Neural progenitor cell (in vitro differentiated cells): ENCODE results near the gene TAS2R7. TPM values are rescaled to one million over a fixed set of nuclear protein-coding genes. Genes with fewer than 3 reads are reported as not detected.
"Not testable (repeated sequence)": the region's sequence is repeated elsewhere in the genome, so short reads cannot be mapped to it uniquely, and the experiment has no call there.

ENCODE experiments used
- DNase-seq: peaks from one replicate; pipeline ENCODE4 v3.0.0-alpha.2; 2016; ENCODE audit warnings: low spot score
- H2AFZ ChIP-seq: fragments of 200-600 bp; sonication (generic); replicated peaks from 2 replicates; pipeline ENCODE4 v1.6.1; 2016; ENCODE audit warnings: antibody characterized with exemption
- H3F3A ChIP-seq: fragments of 200-600 bp; sonication (generic); 2 replicates; pipeline ENCODE4 v1.6.1; 2016; ENCODE audit warnings: antibody characterized with exemption, low read depth
- H3K27ac ChIP-seq: fragments of 200-600 bp; sonication (generic); 2 replicates; pipeline ENCODE4 v1.5.1; 2016; ENCODE audit warnings: mild to moderate bottlenecking
- H3K27me3 ChIP-seq: fragments of 200-600 bp; sonication (generic); 2 replicates; pipeline ENCODE4 v1.6.1; 2016; ENCODE audit warnings: mild to moderate bottlenecking, moderate library complexity
- H3K36me3 ChIP-seq: fragments of 200-600 bp; sonication (generic); 2 replicates; pipeline ENCODE4 v1.5.1; 2016
- H3K4me1 ChIP-seq: fragments of 200-600 bp; sonication (generic); 2 replicates; pipeline ENCODE4 v1.6.1; 2016; ENCODE audit warnings: mixed run types
- H3K4me2 ChIP-seq: fragments of 200-600 bp; sonication (generic); 2 replicates; pipeline ENCODE4 v1.6.1; 2016
- H3K4me3 ChIP-seq: fragments of 200-600 bp; sonication (generic); 2 replicates; pipeline ENCODE4 v1.5.1; 2016
- H3K79me2 ChIP-seq: fragments of 200-600 bp; sonication (generic); 2 replicates; pipeline ENCODE4 v1.6.1; 2016; ENCODE audit warnings: low read depth
- H3K9ac ChIP-seq: fragments of 200-600 bp; sonication (generic); 2 replicates; pipeline ENCODE4 v1.6.1; 2016
- H3K9me3 ChIP-seq: fragments of 200-600 bp; sonication (generic); 2 replicates; pipeline ENCODE4 v1.5.1; 2016; ENCODE audit warnings: low read depth
- H4K20me1 ChIP-seq: fragments of 200-600 bp; sonication (generic); 2 replicates; pipeline ENCODE4 v1.6.1; 2016; ENCODE audit warnings: low read depth
- H3K27ac Mint-ChIP-seq: 3 replicates; pipeline ENCODE4 v1.8.0; 2021; ENCODE audit warnings: mixed read lengths
- H3K27me3 Mint-ChIP-seq: 2 replicates; pipeline ENCODE4 v1.8.0; 2022; ENCODE audit warnings: low read depth, mild to moderate bottlenecking, inconsistent platforms, moderate library complexity, mixed read lengths; ENCODE audit not compliant: insufficient read depth
- H3K36me3 Mint-ChIP-seq: 3 replicates; pipeline ENCODE4 v1.8.0; 2021; ENCODE audit warnings: mixed read lengths
- H3K4me1 Mint-ChIP-seq: 3 replicates; pipeline ENCODE4 v1.8.0; 2021; ENCODE audit warnings: mixed read lengths
- H3K4me3 Mint-ChIP-seq: 3 replicates; pipeline ENCODE4 v1.8.0; 2021; ENCODE audit warnings: mild to moderate bottlenecking, moderate library complexity, mixed read lengths
- H3K9me3 Mint-ChIP-seq: 3 replicates; pipeline ENCODE4 v1.8.0; 2020; ENCODE audit warnings: mixed read lengths
- EZH2 ChIP-seq: fragments of 200-600 bp; sonication (generic); IDR thresholded peaks from 2 replicates; pipeline ENCODE4 v1.6.1; 2017; ENCODE audit warnings: antibody characterized with exemption, mild to moderate bottlenecking, moderate library complexity
- EZH2phosphoT487 ChIP-seq: fragments of 200-600 bp; sonication (generic); IDR thresholded peaks from 2 replicates; pipeline ENCODE4 v1.6.1; 2017; ENCODE audit warnings: antibody characterized with exemption
- total RNA-seq: library from RNA; depleted of rRNA; stranded (reverse); fragments of >200 nt; gene quantifications from 2 replicates; pipeline ENCODE4 v1.2.3, GENCODE V29; 2015; ENCODE audit warnings: low replicate concordance
- TF ChIP-seq, protein P1 (sequence below): fragments of 200-600 bp; sonication (generic); IDR thresholded peaks from 2 replicates; pipeline ENCODE4 v1.5.1; 2017; ENCODE audit warnings: antibody characterized with exemption, mild to moderate bottlenecking

The TAS2R7 gene
- total RNA-seq, 1 donor from 2014 or later = not detected

DNA sequence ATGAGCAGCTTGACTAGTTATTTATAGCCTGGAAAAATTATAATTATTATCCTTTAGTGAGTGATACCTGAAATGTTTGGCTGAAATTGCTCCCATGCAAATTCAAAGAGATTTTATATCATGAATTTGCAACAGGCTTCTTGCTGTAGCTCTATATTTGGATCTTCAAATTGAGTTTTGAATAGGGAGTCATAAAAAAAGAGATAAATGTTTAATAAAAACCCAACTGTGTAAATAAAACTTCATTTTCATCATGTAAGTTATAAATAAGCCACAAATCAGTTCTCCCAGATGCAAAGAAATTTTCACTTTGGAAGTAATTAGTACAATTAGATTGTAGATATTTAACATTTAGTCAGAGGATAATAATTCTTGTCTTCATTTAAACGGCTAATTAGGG lies 4.8 kb upstream of the TAS2R7 start, which contains the start of gene TAS2R8:
Gene TAS2R8 (minus strand): TSS at position 101 of the 400 bp plus-strand sequence. CDS start 306 bp downstream, outside the sequence.
- Mint-ChIP-seq H3K27ac (no peak within 1 kb of the TSS), H3K9me3 (no peaks in the 10 kb centered on the region), H3K4me3 (no peak within 1 kb of the TSS), H3K36me3 (no peaks in the 10 kb centered on the region), H3K27me3 (no peaks in the 10 kb centered on the region), H3K4me1 (peaks cover 3% of the 10 kb centered on the region)
- no peak for DNase-seq
- no peaks in the 10 kb centered on the region for H3K36me3 ChIP-seq
- no peak within 1 kb of the TSS for H2AFZ ChIP-seq
- H3K27me3 ChIP-seq = no peaks in the 10 kb centered on the region
- H3K9ac ChIP-seq = no peak within 1 kb of the TSS
- TF ChIP-seq EZH2 (no peak), EZH2phosphoT487 (no peak)
- TF ChIP-seq, protein P1, sequence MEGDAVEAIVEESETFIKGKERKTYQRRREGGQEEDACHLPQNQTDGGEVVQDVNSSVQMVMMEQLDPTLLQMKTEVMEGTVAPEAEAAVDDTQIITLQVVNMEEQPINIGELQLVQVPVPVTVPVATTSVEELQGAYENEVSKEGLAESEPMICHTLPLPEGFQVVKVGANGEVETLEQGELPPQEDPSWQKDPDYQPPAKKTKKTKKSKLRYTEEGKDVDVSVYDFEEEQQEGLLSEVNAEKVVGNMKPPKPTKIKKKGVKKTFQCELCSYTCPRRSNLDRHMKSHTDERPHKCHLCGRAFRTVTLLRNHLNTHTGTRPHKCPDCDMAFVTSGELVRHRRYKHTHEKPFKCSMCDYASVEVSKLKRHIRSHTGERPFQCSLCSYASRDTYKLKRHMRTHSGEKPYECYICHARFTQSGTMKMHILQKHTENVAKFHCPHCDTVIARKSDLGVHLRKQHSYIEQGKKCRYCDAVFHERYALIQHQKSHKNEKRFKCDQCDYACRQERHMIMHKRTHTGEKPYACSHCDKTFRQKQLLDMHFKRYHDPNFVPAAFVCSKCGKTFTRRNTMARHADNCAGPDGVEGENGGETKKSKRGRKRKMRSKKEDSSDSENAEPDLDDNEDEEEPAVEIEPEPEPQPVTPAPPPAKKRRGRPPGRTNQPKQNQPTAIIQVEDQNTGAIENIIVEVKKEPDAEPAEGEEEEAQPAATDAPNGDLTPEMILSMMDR = no peak
- peaks cover 16% of the 10 kb centered on the region for H3K4me1 ChIP-seq
- no peaks in the 10 kb centered on the region for H4K20me1 ChIP-seq
- no peaks in the 10 kb centered on the region for H3K79me2 ChIP-seq
- H3K4me3 ChIP-seq = no peak within 1 kb of the TSS
- H3K4me2 ChIP-seq = no peak within 1 kb of the TSS
- peaks cover 8% of the 10 kb centered on the region for H3F3A ChIP-seq
- no peak within 1 kb of the TSS for H3K27ac ChIP-seq
- no peaks in the 10 kb centered on the region for H3K9me3 ChIP-seq

DNA sequence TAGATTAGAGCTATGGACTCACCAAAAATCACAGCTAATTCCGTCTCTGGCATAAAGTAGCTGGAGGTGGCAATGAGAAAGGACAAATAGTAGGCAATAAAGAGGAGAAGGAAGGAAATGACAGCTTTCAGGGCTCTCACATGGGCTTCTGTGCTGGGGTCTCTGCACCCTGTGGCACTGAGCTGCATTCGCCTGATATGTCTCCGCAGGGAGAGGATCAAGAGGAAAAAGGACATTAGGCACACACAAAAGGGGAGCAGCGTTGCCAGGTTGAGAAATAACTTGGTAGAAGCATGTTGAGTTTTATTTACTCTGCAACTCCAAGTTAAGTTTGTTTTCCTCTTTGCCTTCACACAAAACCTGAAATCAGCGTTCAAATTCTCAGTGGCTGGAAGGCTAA lies 686 bp downstream of the TAS2R7 start:
- Mint-ChIP-seq H3K4me3 (no peak overlapping the region), H3K36me3 (no peaks in the 10 kb centered on the region), H3K4me1 (peaks cover 8% of the 10 kb centered on the region), H3K27ac (no peak overlapping the region), H3K27me3 (no peaks in the 10 kb centered on the region), H3K9me3 (no peaks in the 10 kb centered on the region)
- Histone ChIP-seq H2AFZ (no peak overlapping the region), H3K27ac (no peak overlapping the region), H3K9me3 (no peaks in the 10 kb centered on the region), H3K9ac (no peak overlapping the region), H3K4me1 (peaks cover 31% of the 10 kb centered on the region), H3F3A (peaks cover 16% of the 10 kb centered on the region), H3K27me3 (no peaks in the 10 kb centered on the region), H4K20me1 (no peaks in the 10 kb centered on the region), H3K79me2 (no peaks in the 10 kb centered on the region), H3K36me3 (no peaks in the 10 kb centered on the region), H3K4me2 (peak overlapping the region; percentile 40), H3K4me3 (no peak overlapping the region)
- TF ChIP-seq EZH2 (no peak), EZH2phosphoT487 (no peak)
- TF ChIP-seq, protein P1 = no peak
- DNase-seq = peak; percentile 21

DNA sequence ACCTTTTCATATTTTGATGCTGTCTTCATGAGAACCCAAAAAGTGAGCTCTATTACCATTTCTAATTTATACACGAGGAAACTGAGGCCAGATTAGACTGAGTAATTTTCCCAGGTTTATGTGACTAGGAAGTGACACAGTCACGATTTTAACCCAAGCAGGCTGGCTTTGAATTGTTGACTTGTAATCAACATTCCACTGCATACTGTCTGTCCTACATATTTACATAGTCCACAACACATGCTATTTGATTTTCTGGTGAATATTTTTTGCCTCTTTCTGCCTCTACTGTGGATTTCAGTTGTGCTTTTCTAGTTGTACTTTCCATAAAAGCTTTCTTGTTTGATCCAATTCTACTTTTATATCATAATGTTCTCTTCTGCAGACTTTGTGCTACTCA lies 8.2 kb downstream of the TAS2R7 start:
- H3F3A ChIP-seq = no peaks in the 10 kb centered on the region
- no peak overlapping the region for H3K9ac ChIP-seq
- no peak overlapping the region for H3K27ac ChIP-seq
- H3K4me1 ChIP-seq = no peaks in the 10 kb centered on the region
- Mint-ChIP-seq H3K27me3 (no peaks in the 10 kb centered on the region), H3K9me3 (no peaks in the 10 kb centered on the region), H3K4me3 (no peak overlapping the region), H3K27ac (no peak overlapping the region), H3K36me3 (no peaks in the 10 kb centered on the region), H3K4me1 (no peaks in the 10 kb centered on the region)
- no peaks in the 10 kb centered on the region for H3K27me3 ChIP-seq
- TF ChIP-seq EZH2 (no peak), EZH2phosphoT487 (no peak)
- TF ChIP-seq, protein P1 = no peak
- no peaks in the 10 kb centered on the region for H3K79me2 ChIP-seq
- no peak overlapping the region for H2AFZ ChIP-seq
- H3K4me3 ChIP-seq = no peak overlapping the region
- no peak for DNase-seq
- no peaks in the 10 kb centered on the region for H3K9me3 ChIP-seq
- no peaks in the 10 kb centered on the region for H3K36me3 ChIP-seq
- no peaks in the 10 kb centered on the region for H4K20me1 ChIP-seq
- H3K4me2 ChIP-seq = no peak overlapping the region

DNA sequence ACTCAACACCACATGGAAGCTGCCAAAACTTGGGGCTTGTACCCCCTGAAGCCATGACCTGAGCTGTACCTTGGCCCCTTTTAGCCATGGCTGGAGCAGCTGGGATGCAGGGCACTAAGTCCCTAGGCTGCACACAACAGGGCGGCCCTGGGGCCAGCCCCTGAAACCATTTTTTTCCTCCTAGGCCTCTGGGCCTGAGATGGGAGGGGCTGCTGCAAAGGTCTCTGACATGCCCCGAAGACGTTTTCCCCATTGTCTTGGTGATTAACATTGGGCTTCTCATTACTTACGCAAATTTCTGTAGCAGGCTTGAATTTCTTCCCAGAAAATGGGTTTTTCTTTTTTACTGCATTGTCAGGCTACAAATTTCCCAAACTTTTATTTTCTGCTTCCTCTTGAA lies 10.7 kb downstream of the TAS2R7 start:
- H3K4me2 ChIP-seq, H4K20me1 ChIP-seq, H3K36me3 ChIP-seq, H3F3A ChIP-seq, H3K27me3 ChIP-seq, H3K27ac Mint-ChIP-seq, H3K4me3 ChIP-seq, H3K27me3 Mint-ChIP-seq, H3K27ac ChIP-seq, H3K4me3 Mint-ChIP-seq, H3K79me2 ChIP-seq, H3K9me3 Mint-ChIP-seq, H3K9ac ChIP-seq, H3K4me1 Mint-ChIP-seq, DNase-seq, H2AFZ ChIP-seq, H3K36me3 Mint-ChIP-seq, H3K4me1 ChIP-seq, H3K9me3 ChIP-seq: not testable (repeated sequence)
